Progenitor cell of endocrine pancreas (in vitro differentiated cells): ENCODE measurements around the gene GPBP1. TPM values are rescaled to one million over a fixed set of nuclear protein-coding genes. Genes with fewer than 3 reads are reported as not detected.
"Not testable (repeated sequence)": the region's sequence is repeated elsewhere in the genome, so short reads cannot be mapped to it uniquely, and the experiment has no call there.

Source experiments
- DNase-seq: peaks from one replicate; pipeline ENCODE4 v3.0.0; 2021; ENCODE audit warnings: low spot score; ENCODE audit not compliant: unreplicated experiment
- H3K27ac Mint-ChIP-seq: 2 replicates; pipeline ENCODE4 v1.8.0; 2021; ENCODE audit warnings: mild to moderate bottlenecking, moderate library complexity, mixed read lengths
- H3K27me3 Mint-ChIP-seq: 2 replicates; pipeline ENCODE4 v1.8.0; 2021; ENCODE audit warnings: mixed read lengths
- H3K36me3 Mint-ChIP-seq: 2 replicates; pipeline ENCODE4 v1.8.0; 2022; ENCODE audit warnings: mixed read lengths; ENCODE audit not compliant: insufficient read depth
- H3K4me1 Mint-ChIP-seq: 2 replicates; pipeline ENCODE4 v1.8.0; 2021; ENCODE audit warnings: low read depth, mixed read lengths
- H3K4me3 Mint-ChIP-seq: 2 replicates; pipeline ENCODE4 v1.8.0; 2021; ENCODE audit warnings: low read depth, mild to moderate bottlenecking, moderate library complexity, mixed read lengths
- H3K9me3 Mint-ChIP-seq: 2 replicates; pipeline ENCODE4 v1.8.0; 2021; ENCODE audit warnings: low read depth, mixed read lengths
- total RNA-seq: library from RNA; stranded (reverse); gene quantifications from 2 replicates; pipeline ENCODE4 v1.2.1, GENCODE V29; 2021
- TF ChIP-seq, protein P1 (sequence below): fragments of 200-600 bp; sonication (generic); IDR thresholded peaks from one replicate; pipeline ENCODE4 v1.5.0; 2021; ENCODE audit warnings: antibody characterized with exemption, mild to moderate bottlenecking; ENCODE audit not compliant: unreplicated experiment

GPBP1 gene
- total RNA-seq, 1 donor from 2014 or later: 135 TPM

DNA sequence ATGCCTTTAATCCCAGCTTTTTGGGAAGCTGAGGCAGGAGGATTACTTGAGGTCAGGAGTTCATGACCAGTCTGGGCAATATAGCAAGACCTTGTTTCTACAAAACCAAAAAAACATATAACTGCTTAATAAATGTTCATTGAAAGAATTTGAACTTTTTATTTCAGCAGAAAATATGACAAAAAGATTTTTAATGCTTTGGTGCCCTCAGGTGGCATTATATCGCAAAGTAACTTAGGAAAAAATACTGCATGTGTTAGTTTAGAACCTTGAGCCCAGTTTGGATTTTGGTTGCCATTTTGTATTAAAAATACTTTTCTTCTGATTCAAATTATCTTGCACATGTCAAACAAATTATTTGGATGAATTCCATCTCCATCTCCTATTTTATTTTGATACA lies 103.2 kb downstream of the GPBP1 start:
- Mint-ChIP-seq H3K27me3 (no peaks in the 10 kb centered on the region), H3K9me3 (no peaks in the 10 kb centered on the region), H3K36me3 (no peaks in the 10 kb centered on the region), H3K27ac (no peak overlapping the region), H3K4me1 (no peaks in the 10 kb centered on the region), H3K4me3 (no peak overlapping the region)
- no peak for DNase-seq
- TF ChIP-seq, protein P1, sequence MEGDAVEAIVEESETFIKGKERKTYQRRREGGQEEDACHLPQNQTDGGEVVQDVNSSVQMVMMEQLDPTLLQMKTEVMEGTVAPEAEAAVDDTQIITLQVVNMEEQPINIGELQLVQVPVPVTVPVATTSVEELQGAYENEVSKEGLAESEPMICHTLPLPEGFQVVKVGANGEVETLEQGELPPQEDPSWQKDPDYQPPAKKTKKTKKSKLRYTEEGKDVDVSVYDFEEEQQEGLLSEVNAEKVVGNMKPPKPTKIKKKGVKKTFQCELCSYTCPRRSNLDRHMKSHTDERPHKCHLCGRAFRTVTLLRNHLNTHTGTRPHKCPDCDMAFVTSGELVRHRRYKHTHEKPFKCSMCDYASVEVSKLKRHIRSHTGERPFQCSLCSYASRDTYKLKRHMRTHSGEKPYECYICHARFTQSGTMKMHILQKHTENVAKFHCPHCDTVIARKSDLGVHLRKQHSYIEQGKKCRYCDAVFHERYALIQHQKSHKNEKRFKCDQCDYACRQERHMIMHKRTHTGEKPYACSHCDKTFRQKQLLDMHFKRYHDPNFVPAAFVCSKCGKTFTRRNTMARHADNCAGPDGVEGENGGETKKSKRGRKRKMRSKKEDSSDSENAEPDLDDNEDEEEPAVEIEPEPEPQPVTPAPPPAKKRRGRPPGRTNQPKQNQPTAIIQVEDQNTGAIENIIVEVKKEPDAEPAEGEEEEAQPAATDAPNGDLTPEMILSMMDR: peak; percentile 39

DNA sequence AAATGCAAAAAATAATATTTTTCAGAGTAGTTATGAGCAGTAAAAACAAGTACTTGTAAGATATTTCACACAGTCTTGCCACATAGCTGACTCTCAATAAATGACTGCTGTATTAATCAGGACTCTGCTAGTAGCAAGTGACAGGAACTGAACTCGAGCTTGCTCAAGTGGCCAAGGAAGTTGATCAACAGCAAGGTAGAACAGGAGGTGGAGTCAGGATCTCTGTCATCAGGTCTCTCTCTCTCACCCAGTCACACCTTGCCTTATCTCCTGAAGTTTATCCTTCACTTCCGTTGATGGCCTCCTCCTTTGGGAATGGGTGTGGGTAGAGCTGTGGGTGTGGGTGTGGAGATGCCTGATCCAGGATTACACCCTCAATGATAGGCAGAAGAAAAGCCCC lies 107.0 kb downstream of the GPBP1 start:
- no peak for DNase-seq
- H3K4me1 Mint-ChIP-seq: no peaks in the 10 kb centered on the region
- TF ChIP-seq, protein P1: no peak
- H3K36me3 Mint-ChIP-seq: peaks cover 1% of the 10 kb centered on the region
- H3K27ac Mint-ChIP-seq: no peak overlapping the region
- no peaks in the 10 kb centered on the region for H3K27me3 Mint-ChIP-seq
- peaks cover 10% of the 10 kb centered on the region for H3K9me3 Mint-ChIP-seq
- no peak overlapping the region for H3K4me3 Mint-ChIP-seq

DNA sequence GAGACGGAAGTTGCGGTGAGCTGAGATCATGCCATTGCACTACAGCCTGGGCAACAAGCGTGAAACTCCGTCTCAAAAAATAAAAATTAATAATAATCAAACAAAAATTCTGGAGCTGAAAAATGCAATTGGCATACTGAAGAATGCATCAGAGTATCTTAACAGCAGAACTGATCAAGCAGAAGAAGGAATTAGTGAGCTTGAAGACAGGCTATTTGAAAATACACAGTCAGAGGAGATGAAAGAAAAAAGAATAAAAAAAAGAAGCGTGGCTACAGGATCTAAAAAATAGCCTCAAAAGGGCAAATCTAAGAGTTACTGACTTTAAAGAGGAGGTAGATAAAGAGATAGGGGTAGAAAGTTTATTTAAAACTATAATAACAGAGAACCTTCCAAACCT lies 111.2 kb downstream of the GPBP1 start:
- not testable (repeated sequence) for H3K4me1 Mint-ChIP-seq, H3K27me3 Mint-ChIP-seq, H3K4me3 Mint-ChIP-seq, H3K27ac Mint-ChIP-seq, DNase-seq, H3K36me3 Mint-ChIP-seq
- peaks cover 17% of the 10 kb centered on the region for H3K9me3 Mint-ChIP-seq

DNA sequence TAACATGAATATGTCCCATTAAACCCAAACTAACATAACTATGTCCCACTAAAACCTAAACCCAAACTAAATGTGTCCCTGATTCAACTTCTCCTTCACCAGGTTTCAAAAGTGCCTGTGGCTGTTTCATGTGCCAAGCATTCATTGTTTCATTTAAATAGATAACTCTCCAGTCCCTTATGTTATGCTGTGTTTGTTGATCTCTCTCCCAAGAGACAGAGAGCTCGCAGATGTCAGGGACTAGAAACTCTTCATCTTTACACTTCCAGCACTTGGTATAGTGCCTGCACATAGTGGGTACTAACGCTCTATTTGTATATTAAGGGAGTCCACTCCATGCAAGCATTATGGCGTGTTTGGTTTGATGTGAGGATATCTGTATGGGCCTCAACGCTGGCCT lies 118.0 kb downstream of the GPBP1 start:
- no peaks in the 10 kb centered on the region for H3K36me3 Mint-ChIP-seq
- H3K27ac Mint-ChIP-seq: no peak overlapping the region
- no peak for DNase-seq
- peaks cover 4% of the 10 kb centered on the region for H3K9me3 Mint-ChIP-seq
- H3K4me3 Mint-ChIP-seq: no peak overlapping the region
- TF ChIP-seq, protein P1: no peak
- H3K27me3 Mint-ChIP-seq: peaks cover 4% of the 10 kb centered on the region
- H3K4me1 Mint-ChIP-seq: no peaks in the 10 kb centered on the region

DNA sequence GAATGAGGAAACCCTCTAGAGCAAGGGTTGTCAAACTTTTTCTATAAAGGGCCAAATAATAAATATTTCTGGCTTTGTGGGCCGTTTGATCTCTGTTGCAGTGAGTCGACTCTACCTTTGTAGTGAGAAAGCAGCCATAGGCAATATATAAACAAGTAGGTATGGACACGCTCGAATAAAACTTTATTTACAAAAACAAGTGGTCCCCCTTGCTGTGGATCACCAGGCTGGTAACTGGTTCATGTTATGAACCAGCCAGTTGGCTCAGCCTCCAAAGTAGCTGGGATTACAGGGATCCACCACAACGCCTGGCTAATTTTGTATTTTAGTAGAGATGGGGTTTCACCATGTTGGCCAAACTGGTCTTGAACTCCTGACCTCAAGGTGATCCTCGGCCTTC lies 118.5 kb downstream of the GPBP1 start:
- Mint-ChIP-seq H3K27ac (no peak overlapping the region), H3K36me3 (no peaks in the 10 kb centered on the region), H3K4me1 (no peaks in the 10 kb centered on the region), H3K27me3 (peaks cover 4% of the 10 kb centered on the region), H3K4me3 (no peak overlapping the region), H3K9me3 (peaks cover 4% of the 10 kb centered on the region)
- TF ChIP-seq, protein P1: no peak
- DNase-seq: no peak

DNA sequence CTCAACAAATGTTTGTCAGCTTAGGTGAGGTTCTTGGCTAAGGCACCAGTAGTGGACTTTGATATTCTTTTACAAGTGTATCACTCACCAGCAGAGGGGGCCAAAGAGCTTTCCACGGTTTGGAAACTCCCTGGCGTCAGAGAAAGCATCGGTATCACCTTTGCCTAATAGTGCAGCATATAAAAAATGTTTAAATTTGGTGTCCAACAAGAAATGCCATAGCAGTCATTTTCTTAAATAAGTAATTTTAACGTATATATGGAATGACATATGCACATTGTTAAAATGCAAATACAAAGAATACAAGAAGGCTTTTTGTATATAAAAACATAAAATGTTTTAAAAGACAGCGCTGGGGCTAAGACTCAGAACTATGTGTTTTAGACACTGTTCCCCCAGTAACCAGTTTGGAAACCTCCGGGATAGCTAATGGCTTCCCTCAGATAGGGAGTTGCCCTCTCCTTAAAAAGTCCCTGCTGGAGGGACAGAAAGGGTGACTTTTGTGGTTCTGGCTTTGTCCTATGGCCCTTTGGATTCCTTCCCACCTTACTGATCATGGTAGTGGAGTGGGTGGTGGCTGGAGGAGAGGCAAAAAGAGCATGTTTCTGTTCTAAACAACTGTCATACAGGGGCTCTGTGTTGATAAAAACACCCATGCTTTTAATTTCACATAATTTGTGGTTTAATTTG lies 124.6 kb downstream of the GPBP1 start:
- no peak overlapping the region for H3K4me3 Mint-ChIP-seq
- no peaks in the 10 kb centered on the region for H3K9me3 Mint-ChIP-seq
- peak overlapping the region; percentile 78 for H3K27ac Mint-ChIP-seq
- DNase-seq: peak; percentile 81
- H3K4me1 Mint-ChIP-seq: peaks cover 3% of the 10 kb centered on the region
- H3K36me3 Mint-ChIP-seq: no peaks in the 10 kb centered on the region
- TF ChIP-seq, protein P1: peak; percentile 80
- H3K27me3 Mint-ChIP-seq: peaks cover 4% of the 10 kb centered on the region
